Smooth muscle cell (in vitro differentiated cells): ENCODE measurements around the gene LRFN2. TPM values are rescaled to one million over a fixed set of nuclear protein-coding genes. Genes with fewer than 3 reads are reported as not detected.

Source experiments
- DNase-seq: peaks from one replicate; lab custom pipeline; 2025; ENCODE audit not compliant: unreplicated experiment; lab: John Stamatoyannopoulos, UW
- H2AFZ ChIP-seq: fragments of 200-600 bp; sonication (generic); 2 replicates; pipeline ENCODE4 v1.6.0; 2016; ENCODE audit warnings: antibody characterized with exemption, low read depth, mild to moderate bottlenecking
- H3F3A ChIP-seq: fragments of 200-600 bp; sonication (generic); 2 replicates; pipeline ENCODE4 v1.6.0; 2017; ENCODE audit warnings: antibody characterized with exemption, low read depth
- H3K27ac ChIP-seq: fragments of 200-600 bp; sonication (generic); 2 replicates; pipeline ENCODE4 v1.5.1; 2016; ENCODE audit warnings: low read depth, mild to moderate bottlenecking
- H3K27me3 ChIP-seq: fragments of 200-600 bp; sonication (generic); 2 replicates; pipeline ENCODE4 v1.6.1; 2016; ENCODE audit warnings: low read depth, mild to moderate bottlenecking
- H3K36me3 ChIP-seq: fragments of 200-600 bp; sonication (generic); 2 replicates; pipeline ENCODE4 v1.5.1; 2016; ENCODE audit warnings: low read depth
- H3K4me1 ChIP-seq: fragments of 200-600 bp; sonication (generic); 2 replicates; pipeline ENCODE4 v1.5.1; 2016; ENCODE audit warnings: low read depth
- H3K4me2 ChIP-seq: fragments of 200-600 bp; sonication (generic); 2 replicates; pipeline ENCODE4 v1.6.0; 2016; ENCODE audit warnings: mild to moderate bottlenecking
- H3K4me3 ChIP-seq: fragments of 200-600 bp; sonication (generic); 2 replicates; pipeline ENCODE4 v1.5.1; 2016; ENCODE audit warnings: mild to moderate bottlenecking
- H3K79me2 ChIP-seq: fragments of 200-600 bp; sonication (generic); 2 replicates; pipeline ENCODE4 v1.6.0; 2016; ENCODE audit warnings: low read depth, mild to moderate bottlenecking
- H3K9ac ChIP-seq: fragments of 200-600 bp; sonication (generic); 2 replicates; pipeline ENCODE4 v1.6.0; 2016; ENCODE audit warnings: low read depth
- H3K9me3 ChIP-seq: fragments of 200-600 bp; sonication (generic); replicated peaks from 2 replicates; pipeline ENCODE4 v1.5.1; 2016; ENCODE audit warnings: low read depth
- H4K20me1 ChIP-seq: fragments of 200-600 bp; sonication (generic); 2 replicates; pipeline ENCODE4 v1.6.0; 2016; ENCODE audit warnings: low read depth
- WGBS: methylation state at CpG from one replicate; pipeline ENCODE4 v1.1.7; 2016; ENCODE audit warnings: low lambda C conversion rate; 5-methylcytosine and 5-hydroxymethylcytosine counted together
- polyA plus RNA-seq: library from polyadenylated mRNA; unstranded; fragments of >200 nt; fragmentation: Nextera tagmentation; extraction: Ambion mirVana; gene quantifications from 2 replicates; pipeline ENCODE4 v1.2.1, GENCODE V29; 2016
- total RNA-seq: library from RNA; depleted of rRNA; stranded (reverse); fragments of >200 nt; gene quantifications from 2 replicates; pipeline ENCODE4 v1.2.3, GENCODE V29; 2014
- TF ChIP-seq, protein P1 (sequence below): fragments of 200-600 bp; sonication (generic); IDR thresholded peaks from 2 replicates; pipeline ENCODE4 v1.5.1; 2017; ENCODE audit warnings: borderline replicate concordance, mild to moderate bottlenecking, antibody characterized with exemption; ENCODE audit not compliant: insufficient read depth, poor library complexity, severe bottlenecking

The LRFN2 gene
- total and polyA plus RNA-seq, 2 experiments from 2014 or later: 0.04 to 0.57 TPM

DNA sequence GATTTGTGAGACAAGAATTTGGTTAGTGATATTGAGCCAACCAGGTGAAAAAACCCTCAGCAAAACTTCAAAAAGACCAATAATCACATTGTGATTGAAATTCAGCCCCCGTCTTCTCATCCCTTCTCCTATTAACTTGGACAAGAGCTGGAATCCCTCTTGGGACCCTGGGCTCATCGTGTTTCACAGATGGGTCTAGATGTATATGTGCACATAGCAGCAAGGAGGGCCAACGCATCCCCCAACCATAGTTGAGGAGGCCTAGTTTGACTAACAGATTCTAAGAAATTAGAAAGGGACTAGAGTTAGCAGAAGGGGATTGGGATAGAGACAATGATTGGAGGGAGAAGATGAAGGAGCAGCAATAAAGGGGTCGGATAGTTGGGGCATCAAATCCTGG lies 19.8 kb upstream of the LRFN2 start:
- peaks cover 77% of the 10 kb centered on the region for H3K27me3 ChIP-seq
- H3K4me3 ChIP-seq: no peak overlapping the region
- WGBS: 87% methylated on average over 4 of the region's 4 CpGs
- no peak for DNase-seq
- no peaks in the 10 kb centered on the region for H3K36me3 ChIP-seq
- H3K9me3 ChIP-seq: no peaks in the 10 kb centered on the region
- no peaks in the 10 kb centered on the region for H3K4me1 ChIP-seq
- no peak overlapping the region for H3K9ac ChIP-seq
- no peaks in the 10 kb centered on the region for H3F3A ChIP-seq
- TF ChIP-seq, protein P1, sequence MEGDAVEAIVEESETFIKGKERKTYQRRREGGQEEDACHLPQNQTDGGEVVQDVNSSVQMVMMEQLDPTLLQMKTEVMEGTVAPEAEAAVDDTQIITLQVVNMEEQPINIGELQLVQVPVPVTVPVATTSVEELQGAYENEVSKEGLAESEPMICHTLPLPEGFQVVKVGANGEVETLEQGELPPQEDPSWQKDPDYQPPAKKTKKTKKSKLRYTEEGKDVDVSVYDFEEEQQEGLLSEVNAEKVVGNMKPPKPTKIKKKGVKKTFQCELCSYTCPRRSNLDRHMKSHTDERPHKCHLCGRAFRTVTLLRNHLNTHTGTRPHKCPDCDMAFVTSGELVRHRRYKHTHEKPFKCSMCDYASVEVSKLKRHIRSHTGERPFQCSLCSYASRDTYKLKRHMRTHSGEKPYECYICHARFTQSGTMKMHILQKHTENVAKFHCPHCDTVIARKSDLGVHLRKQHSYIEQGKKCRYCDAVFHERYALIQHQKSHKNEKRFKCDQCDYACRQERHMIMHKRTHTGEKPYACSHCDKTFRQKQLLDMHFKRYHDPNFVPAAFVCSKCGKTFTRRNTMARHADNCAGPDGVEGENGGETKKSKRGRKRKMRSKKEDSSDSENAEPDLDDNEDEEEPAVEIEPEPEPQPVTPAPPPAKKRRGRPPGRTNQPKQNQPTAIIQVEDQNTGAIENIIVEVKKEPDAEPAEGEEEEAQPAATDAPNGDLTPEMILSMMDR: no peak
- H3K79me2 ChIP-seq: no peaks in the 10 kb centered on the region
- no peak overlapping the region for H3K4me2 ChIP-seq
- no peak overlapping the region for H2AFZ ChIP-seq
- H3K27ac ChIP-seq: no peak overlapping the region
- H4K20me1 ChIP-seq: no peaks in the 10 kb centered on the region

DNA sequence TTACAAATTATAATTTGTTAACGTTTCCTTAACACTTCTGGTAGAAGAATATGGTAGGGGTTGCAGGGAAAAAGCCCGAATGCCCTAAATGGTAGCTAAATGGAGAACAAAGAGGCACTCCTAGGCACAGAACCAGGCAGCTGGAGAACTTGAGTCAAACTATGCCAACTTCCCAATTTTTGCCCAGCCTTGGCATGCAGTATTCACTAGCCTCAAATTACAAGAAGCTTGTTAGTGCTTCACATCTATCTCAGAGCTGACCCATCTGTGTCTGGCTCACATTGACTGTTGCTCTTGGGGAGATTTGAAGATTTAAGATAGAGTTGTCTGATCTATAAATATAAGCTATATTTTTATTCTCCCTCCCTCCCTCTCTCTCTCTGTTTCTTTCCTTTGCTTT lies 19.4 kb upstream of the LRFN2 start:
- WGBS: 83% methylated on average over 2 of the region's 2 CpGs
- Histone ChIP-seq H3K27ac (no peak overlapping the region), H4K20me1 (no peaks in the 10 kb centered on the region), H3K9ac (no peak overlapping the region), H3K79me2 (no peaks in the 10 kb centered on the region), H3K36me3 (no peaks in the 10 kb centered on the region), H3F3A (no peaks in the 10 kb centered on the region), H3K27me3 (peaks cover 79% of the 10 kb centered on the region), H3K4me1 (no peaks in the 10 kb centered on the region), H3K4me2 (no peak overlapping the region), H3K9me3 (no peaks in the 10 kb centered on the region), H2AFZ (no peak overlapping the region), H3K4me3 (no peak overlapping the region)
- TF ChIP-seq, protein P1: no peak
- no peak for DNase-seq

DNA sequence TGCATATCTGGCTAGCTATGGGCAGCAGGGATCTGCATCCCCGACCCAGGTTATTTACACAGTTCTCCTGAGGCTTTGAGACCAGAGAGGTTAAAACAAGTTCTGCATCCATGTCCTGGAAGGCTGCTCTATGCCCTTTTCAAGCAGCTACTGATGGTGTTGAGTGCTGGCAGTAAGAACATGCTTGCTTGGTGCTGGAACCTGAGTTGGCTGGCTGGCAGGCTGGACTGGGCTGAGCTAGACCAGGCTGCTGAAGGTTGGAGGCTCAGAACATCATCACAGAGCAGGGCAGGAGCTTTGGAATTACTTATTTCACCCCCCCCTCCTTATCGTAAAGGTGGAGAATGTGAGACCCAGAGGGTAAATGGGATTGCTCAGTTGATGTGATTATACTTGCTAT lies 16.9 kb upstream of the LRFN2 start:
- TF ChIP-seq, protein P1: no peak
- H3K9me3 ChIP-seq: no peaks in the 10 kb centered on the region
- H3K27me3 ChIP-seq: peaks cover 86% of the 10 kb centered on the region
- H3K4me2 ChIP-seq: no peak overlapping the region
- no peak overlapping the region for H2AFZ ChIP-seq
- H3K36me3 ChIP-seq: no peaks in the 10 kb centered on the region
- H3F3A ChIP-seq: no peaks in the 10 kb centered on the region
- H4K20me1 ChIP-seq: no peaks in the 10 kb centered on the region
- no peak overlapping the region for H3K27ac ChIP-seq
- H3K9ac ChIP-seq: no peak overlapping the region
- no peak for DNase-seq
- H3K4me3 ChIP-seq: no peak overlapping the region
- H3K79me2 ChIP-seq: no peaks in the 10 kb centered on the region
- WGBS: 81% methylated on average over 2 of the region's 2 CpGs
- H3K4me1 ChIP-seq: no peaks in the 10 kb centered on the region

DNA sequence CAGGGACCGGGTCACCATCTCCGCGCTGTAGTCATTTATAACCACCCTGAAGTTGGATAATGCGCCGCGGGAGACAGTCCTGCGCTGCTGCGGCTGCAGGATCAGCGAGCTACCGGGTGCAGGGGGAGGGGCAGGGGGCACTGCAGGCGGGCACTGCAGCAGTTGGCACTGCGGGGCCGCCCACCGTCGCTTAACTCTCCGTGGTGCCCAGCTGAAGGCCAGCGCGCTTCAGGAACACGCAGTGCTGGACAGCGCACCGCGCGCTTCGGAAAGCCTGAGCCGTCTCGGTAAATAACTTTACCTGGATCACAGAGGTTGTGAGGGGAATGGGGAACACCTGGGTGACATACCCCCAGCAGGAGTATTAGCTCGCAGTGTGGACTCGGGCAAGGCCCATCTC lies 12.4 kb upstream of the LRFN2 start:
- Histone ChIP-seq H3K9me3 (no peaks in the 10 kb centered on the region), H3K27me3 (peaks cover 93% of the 10 kb centered on the region)
- WGBS: 55% methylated on average over 28 of the region's 28 CpGs

More for the DNA sequence above, 12.4 kb upstream of the LRFN2 start:
- Histone ChIP-seq H2AFZ (no peak overlapping the region), H3K36me3 (no peaks in the 10 kb centered on the region), H3K79me2 (no peaks in the 10 kb centered on the region), H4K20me1 (no peaks in the 10 kb centered on the region), H3F3A (no peaks in the 10 kb centered on the region), H3K4me2 (no peak overlapping the region), H3K9ac (no peak overlapping the region), H3K4me3 (no peak overlapping the region), H3K27ac (no peak overlapping the region), H3K4me1 (no peaks in the 10 kb centered on the region)
- TF ChIP-seq, protein P1: no peak
- DNase-seq: no peak
